ENCODE results near the gene GFM1.

Gene GFM1
- total RNA-seq = 74.3 to 114 (median 76.1) reads per million in 4 experiments

DNA sequence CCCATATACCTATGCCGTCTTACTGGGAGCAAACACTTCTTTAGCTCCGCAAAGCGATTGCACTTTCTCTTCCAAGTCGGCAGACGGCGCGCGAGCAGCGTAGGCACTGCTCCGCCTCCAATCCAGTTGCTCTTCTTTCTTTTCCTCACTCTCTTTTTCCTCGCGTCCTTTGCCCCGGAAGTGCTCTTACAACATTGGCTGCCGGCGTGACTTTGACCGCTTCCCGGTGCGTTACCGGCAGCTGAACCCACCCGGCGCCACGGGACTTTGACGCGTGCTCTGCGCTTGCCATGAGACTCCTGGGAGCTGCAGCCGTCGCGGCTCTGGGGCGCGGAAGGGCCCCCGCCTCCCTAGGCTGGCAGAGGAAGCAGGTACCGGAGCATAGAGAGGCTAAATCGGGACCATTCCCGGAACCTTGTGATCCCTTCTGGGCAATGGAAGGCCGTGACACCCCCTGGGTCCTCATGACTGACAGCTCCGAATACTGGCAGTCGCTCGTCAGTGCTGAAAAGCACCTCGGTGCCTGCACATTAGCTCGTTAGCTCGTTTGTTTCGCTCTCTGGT, at the start of gene GFM1:
TSS of gene GFM1 (plus strand) at position 183 of the 564 bp plus-strand sequence. CDS start at position 291, 108 bp downstream.
- peak; percentile 78 for DNase-seq

DNA sequence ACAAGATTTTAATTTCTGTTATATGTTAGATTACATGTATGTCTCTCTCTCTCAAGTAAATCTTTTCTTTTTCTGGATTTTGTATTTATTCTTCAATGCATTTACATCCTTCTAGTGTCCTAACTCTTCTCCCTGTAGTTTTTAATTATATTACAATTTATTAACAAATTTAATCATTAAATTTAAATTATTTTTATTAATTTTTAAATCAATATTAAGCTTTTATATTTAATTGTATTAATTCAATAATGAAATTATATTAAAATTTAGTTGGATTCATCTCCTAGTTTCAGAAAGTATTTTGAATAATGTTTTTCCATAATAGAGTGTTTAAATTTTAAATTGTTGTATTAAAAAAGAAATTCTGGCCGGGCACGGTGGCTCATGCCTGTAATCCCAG, 43.5 kb upstream of the GFM1 start:
- DNase-seq = no peak

DNA sequence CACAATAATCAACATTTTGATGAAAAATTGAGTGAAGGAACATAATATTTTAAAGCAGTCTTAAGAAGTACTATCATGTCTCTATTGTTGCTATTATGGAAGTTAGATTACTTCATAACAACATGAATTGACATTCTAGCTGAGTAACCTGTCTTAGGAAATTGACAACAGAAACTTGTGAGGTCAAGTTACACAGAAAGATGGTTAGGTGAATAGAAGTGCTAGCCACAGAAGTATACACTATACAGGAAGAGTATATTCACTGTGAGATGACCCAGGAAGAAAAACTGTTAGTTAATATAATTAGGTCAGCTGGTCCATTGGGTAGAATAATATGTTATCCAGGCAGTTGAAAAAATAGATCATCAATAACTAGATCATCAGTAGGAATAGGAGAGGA, 42.1 kb upstream of the GFM1 start:
- no peak for DNase-seq

DNA sequence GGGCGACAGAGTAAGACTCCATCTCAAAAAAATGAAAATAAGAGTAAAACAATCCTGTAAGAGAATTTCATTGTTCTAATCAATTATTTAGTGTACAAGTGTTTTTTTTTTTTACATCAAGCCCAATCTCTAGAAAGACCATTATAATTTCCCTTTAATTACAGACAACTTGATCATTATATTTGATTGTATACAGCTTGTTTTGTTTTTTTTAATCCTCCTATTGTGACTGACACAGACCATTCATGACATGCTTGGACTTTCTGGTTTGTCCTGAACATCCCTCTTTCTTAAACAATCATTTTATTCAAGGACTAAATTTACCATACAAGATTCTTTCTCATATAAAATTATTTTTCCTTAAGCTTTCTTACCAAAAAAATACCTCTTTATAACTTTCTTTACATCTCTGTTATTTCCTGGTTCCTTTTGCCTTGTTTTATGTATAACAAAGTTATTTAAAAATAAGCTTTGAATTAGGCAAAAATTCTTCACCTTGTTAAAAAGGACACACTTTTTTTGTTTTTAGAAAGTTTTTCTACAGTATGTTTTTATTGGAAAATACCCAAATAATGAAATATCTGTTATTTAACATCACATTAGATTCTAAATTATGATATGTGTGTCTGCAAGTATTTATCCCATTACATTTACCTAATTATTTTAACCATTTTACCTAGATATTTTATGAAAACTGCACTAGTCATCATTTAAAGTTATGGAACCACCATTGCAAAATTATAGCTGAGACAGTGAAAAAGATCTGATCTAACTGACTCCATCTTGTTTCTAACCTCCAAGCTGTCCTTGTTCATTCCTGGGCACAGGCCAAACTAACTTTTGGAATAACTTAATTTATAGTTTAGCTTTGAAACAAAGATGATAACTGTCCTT, 26.1 kb upstream of the GFM1 start:
- DNase-seq = no peak

DNA sequence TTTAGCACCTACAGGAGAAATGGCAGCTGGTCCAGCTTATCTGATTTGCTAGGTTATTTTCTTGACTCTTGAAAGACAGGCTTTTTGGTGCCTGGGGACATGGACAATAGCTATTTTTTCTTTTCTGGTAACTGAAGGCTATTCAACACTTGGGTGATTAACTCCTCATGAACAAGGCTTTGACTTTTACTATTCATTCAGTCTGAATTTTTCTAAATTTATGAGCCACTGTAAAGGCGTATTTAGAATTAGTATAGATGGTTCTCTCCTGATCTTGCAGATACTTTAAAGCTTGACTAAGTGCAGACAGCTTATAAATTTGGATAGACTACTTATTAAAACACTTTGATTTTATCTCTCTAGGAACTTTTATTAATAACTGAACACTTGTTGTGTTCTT, 18.4 kb upstream of the GFM1 start:
- no peak for DNase-seq

GRCh38 chr3:158631981-158632380, 12.3 kb upstream of the GFM1 start:
- DNase-seq = no peak

- no peak for DNase-seq
Measured at GRCh38 chr3:158640646-158641045, 3.7 kb upstream of the GFM1 start.

DNA sequence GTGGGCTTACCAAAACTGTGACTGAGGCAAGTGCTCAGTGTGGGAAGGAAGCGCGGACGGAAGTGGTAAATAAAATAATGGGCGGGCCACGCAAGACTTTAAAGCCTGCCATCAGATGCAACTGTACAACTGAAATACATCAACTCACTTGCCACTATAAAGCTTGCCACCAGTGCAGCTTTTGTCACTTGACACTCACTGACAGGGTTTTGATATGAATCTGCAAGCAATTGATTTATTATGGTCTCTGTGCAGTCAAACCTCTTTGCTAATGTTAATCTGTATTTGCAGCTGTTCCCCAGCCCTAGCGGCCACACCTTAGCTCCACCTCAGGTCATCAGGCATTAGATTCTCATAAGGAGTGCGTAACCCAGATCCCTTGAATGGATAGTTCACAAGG, 2.3 kb upstream of the GFM1 start:
- no peak for DNase-seq

GRCh38 chr3:158642474-158643210, 1.7 kb upstream of the GFM1 start:
- no peak for DNase-seq

DNA sequence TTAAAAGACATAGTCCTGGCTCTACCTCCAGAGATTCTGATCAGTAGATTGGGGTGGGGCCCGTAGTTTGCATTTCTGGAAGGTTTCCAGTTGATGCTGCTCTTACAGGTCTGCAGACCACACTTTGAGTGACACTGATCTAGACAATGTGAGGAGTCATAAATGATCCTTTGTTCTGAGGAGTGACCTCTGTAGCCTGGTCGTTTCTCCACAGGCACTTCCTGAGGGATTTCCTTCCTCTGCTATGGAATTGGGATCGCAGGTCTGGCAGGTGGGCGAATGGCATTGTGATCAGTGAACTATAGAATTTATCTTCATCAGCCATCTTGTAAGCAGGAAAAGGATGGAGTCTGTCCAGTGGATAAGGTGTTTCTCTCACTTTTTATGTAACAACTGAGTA, 5.5 kb downstream of the GFM1 start:
- no peak for DNase-seq

DNA sequence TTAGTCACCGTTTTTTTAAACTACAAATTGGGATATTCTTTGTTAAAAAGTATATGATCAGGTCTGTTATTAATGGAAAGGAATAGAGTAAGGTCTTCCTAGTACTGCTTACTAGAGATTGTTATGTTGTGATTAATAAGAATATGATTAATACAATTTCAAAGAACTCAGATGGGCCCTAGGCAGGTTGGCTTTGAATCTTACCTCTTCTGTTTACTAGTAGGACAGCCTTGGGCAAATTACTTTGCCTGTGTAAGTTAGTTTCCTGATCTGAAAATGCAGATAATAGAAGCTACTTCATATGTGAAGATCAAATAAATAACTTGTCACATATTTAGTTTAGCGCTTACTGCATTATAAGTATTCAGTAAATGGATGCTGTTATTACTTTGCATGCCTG, 6.9 kb downstream of the GFM1 start:
- DNase-seq = no peak

DNA sequence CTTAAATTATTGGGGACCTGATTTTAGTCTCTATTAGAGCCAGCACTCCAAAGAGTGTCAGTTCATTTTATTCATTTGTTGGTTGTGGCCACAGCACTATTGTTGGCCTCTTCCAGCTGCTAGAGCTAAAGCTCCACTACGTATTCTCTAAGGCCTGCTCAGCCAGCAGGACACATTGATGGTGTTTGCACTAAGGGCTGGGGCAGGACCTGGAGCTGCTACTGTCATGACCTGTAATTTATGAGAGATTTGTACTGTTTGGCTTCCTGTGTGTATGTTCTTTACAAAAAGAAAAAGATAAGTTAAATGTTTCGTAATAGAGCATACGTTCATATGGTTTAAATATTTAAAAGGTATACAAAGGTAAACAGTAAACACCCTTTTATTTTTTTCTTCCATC, 8.1 kb downstream of the GFM1 start:
- DNase-seq = no peak

DNA sequence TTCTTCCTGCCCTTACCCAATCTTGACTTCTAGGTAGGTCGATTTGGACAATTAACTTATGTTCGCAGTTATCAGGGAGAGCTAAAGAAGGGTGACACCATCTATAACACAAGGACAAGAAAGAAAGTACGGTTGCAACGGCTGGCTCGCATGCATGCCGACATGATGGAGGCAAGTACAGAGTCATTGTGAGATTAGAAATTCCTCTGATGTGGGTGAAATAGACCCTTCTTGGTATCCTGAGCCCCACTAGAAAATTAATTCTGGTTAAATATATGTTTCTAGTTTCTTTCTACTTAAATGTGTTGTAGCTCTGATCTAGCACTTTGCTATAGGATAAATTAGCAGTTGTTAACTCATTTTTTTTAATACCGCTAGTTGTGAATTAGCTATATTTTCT, 14.6 kb downstream of the GFM1 start:
- no peak for DNase-seq

DNA sequence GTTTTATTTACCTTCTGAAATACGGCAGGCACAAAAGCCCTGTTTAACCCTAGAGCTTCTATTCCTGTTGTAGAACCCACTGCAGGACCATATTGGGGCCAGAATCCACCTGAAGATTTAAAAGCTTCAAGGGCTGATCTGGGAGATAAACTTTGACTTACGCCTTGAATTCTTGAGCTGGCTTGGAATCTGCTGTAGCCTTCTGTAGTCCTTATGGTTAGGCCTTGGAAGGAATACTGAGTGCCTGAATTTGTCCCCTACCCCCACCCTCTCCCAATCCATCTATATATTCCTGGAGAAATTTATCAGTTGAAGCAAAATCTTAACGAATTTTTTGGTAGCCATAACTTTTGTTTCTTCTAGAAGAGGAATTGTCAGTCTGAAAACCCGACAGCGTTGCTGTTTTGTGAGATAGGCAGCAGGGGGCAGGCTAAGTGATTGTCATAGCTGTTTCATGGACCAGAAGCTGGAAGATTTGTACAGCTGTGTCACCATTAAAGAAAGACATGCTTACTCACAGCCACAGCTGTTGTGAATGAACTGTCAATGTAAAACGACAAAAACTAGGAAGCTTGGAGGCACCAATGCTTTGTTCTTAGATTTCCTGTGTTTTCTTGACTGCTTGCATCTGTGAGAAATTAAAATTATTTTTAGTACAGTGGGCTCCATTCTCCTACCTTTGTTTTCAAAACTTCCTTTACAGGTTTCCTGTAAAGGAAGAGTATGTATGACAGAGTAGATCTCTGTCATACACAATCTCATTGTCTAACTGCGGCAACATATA, 15.3 kb downstream of the GFM1 start:
- peak; percentile 8 for DNase-seq

GRCh38 chr3:158660711-158661110, 16.4 kb downstream of the GFM1 start:
- DNase-seq = no peak

- no peak for DNase-seq
Measured at GRCh38 chr3:158663246-158663645, 18.9 kb downstream of the GFM1 start.

DNA sequence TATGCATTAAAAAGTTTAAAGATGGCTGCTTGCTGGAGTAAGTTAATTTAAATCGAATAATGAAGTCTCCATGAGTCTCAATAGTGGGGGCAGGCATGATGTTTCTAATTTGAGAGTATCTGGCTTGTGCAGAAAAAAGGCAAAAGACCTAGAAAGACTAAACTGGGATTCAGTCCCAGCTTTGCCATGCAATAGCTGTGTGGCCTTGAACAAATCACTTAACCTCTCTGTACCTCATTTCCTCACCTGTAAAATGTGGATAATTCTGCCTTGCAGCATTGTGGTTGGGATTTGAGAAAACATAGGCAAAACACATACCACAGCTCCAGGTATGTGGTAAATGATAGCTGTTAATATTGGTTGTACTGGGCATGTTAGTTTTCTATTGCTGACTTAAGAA, 19.5 kb downstream of the GFM1 start:
- DNase-seq = no peak

DNA sequence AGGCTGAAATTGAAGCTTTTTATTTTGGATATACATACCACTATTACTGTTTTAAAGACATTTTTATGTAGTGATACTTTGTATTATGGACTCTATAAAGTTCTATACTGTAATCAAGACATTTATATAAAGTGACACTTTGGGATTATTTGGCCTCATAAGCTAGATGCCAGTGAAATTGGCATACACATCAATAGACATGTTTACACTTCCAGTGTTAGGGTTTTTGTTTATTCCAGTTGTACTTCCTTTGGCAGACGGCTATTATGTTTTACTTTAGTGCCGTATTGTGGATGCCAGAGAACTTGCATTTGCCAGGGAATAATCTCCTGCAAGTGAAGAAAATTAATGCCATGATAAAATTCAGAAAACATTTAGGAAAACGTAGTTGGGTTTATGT, 22.1 kb downstream of the GFM1 start:
- no peak for DNase-seq

GRCh38 chr3:158668506-158668905, 24.2 kb downstream of the GFM1 start:
- DNase-seq = no peak

GRCh38 chr3:158671821-158672214, 27.5 kb downstream of the GFM1 start:
- DNase-seq = no peak

DNA sequence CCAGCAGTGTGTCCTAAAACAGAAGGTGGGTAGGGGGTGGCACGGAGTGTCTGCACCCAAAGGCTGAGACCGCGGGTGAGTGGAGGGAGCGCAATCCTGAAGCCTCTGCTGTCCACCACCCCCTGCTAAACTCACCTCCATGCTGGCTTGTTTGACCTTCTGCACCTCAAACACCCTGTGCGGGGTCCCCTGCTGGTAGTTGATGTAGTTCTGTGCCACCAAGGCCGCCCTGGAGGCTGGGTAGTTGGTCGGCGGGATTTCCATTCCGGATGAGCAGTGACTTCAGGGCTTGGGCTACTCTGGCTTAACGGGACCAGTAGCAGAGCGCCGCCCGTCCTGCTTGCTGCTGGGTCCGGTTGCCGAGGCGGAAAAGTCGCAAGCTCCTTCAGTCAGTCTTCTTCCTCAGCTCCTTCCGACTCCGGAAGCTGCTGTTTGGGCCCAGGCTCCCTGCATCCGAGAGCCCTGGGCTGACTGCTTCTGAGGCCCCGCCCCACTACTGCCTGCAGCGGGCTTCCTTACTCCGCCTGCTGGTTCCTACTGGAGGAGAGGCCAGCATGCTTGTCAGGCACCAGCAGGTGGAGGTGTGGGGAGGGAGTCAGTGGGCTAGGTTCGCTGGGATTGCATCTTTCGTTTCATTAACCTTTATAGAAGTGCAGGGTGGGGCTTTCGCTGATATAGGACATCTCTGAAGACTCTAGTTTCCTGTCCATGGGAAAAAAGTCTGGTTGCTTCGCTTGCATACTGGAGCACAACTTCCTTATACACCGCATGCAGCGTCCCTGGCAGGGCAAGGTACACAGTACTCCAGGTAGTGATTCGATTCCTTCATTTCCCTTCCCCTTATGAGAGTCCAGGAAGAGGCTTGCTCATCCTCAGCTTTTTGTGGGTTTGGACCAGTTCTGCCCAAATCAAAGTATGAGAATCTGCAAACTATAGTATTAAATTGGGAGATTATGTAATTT, 28.2 kb downstream of the GFM1 start, which contains the start of gene LXN:
TSS of gene LXN (minus strand) at position 434 of the 962 bp plus-strand sequence. CDS start at position 264, 170 bp downstream.
- peak; percentile 67 for DNase-seq

GRCh38 chr3:158678687-158679086, 34.4 kb downstream of the GFM1 start:
- DNase-seq = no peak
